NCI-H524 (cell line): ENCODE data around the gene SUGCT.

ENCODE experiments used
- DNase-seq, 2 experiments: peaks; one replicate each; lab custom pipeline; 2025; lab: John Stamatoyannopoulos, UW

The SUGCT gene

DNA sequence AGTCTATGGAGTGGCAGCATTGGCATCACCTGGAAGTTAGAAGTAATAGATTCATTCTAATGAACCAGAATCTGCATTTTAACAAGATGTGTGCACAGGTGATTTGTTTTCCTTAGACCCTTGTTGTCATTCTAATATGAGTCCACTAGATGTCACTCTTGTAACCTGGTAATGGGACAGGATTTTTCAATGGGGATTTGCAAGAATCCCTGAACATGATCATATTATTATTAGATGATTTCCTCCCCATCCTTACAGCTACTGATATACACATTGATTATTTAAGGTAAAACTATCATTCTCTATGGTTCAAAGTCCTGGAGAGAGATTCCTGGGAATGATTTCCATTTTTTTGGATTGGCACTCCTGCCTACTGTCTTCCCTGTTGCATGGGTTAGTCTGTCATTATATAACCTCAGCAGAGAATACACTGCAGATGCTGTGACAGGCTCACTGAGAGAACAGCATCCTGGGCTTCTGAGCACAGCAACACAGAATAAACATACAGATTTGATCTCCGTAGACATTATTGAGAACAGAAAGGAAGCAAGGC, 194.9 kb downstream of the SUGCT start:
- DNase-seq = peak; percentile 19 to 54

DNA sequence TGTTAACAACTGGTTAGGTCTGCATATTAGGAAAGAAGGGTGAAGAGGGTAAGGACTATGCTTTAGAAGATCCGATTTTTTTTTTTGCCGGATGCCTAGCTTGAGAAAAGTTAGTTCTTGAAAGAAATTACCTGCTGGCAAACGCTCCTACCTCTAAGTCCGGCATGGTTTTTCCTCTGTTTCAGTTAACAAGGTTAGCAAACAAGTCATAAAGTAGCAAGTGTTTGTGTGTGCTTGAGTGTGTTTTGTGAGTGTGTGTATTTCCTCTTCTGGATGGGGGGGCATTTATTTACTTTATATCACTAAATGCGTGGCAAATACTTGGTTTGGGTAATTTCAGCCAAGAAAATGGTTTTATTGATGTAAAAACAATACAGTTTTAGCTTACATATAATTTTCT, 195.6 kb downstream of the SUGCT start:
- no peak for DNase-seq

DNA sequence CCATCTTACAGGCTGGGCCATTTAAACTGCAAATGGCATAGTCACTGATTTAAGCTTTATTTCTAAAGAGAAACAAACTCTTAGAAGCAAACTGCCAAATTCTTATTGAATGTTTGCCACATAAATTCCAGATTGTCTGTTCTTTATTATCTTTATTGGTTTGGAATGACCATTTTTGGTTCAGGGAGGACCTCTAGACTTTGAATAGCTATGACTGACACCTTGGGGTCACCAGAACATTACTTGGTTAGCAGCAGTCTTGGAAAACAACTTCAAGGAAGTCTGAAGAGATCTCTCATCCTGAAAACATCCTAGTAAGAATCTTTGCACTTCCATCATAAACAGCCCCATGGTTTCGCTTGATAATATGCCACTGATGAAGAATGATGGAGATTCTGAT, 197.1 kb downstream of the SUGCT start:
- no peak for DNase-seq

DNA sequence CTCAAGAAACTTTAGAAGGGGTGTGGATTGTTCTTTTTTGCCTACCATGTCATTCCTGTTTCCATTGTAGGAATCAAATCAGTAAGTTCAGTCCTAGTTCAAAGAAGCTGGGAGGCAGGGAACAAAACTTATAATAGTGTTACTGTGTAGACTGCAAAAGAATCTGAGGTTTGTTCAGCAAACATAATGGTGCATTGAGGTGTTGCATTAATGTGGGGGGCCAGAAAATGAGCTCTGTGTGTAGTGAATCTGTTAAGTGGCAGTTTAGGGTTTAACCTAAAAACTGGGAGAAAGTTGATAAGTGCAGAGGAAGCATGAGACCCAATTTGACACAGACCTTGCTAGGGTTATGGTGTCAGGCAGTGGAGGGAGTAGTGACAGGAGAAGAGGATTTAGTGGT, 197.7 kb downstream of the SUGCT start:
- no peak for DNase-seq

DNA sequence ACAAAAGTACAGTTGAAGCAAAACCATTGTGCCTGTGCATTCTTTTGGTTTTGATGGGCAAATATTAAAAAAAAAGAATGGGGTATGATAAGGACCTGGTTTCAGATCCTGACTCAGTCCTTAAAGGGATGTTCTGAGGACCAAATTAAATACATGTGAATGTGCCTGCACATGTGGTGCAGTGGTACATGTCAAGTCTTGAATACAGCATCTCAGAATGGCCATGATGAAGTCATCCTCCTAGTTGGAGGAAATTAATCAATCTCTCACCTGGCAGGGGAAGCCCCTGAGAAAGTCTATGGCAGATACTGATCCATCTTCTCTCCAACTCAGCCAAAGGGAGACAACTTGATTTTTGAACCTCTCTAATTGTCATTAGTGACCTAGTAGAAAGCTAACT, 207.0 kb downstream of the SUGCT start:
- no peak for DNase-seq

GRCh38 chr7:40346554-40346953, 211.7 kb downstream of the SUGCT start:
- no peak for DNase-seq

DNA sequence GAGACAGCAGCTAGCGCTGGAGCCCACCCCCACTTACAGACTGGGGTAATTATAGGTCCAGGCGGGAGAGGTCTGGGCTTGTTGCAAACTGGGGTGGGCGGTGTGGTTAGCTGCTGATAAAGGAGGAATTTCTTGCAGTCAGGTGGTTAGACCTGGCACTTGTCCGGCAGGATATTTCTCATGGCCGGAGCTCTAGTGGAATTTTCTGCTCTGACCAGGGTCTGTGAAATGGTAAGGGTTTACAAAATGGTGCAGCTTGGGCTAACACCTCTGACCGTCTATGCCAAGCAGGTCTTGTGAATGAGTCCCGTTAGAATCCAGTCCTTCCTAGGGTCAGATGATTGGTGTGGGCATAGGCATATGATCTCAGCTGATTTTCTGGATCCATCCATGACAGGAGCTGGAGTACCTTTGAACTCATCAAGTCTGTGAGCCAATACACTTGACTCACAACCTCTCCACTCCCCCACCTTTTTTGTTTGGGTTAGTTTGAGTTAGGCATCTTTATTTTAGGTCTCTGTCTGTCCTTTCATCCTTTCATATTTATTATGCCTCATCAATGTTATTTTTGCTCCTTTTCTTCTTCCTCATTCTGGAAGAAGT, 213.4 kb downstream of the SUGCT start:
- DNase-seq = no peak

DNA sequence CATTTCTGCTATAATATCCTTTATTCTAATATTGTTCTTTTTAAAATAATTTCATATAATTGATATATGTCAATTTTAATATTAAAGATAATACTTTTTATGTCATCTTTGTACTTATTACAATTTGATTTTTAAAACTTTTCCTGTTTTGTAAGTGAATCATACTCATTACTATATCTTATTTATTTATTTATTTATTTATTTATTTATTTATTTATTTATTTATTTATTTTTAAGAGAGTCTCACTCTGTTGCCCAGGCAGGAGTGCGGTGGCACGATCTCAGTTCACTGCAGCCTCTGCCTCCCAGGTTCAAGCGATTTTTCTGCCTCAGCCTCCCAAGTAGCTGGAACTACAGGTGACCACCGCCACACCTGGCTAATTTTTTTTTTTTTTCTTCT, 215.3 kb downstream of the SUGCT start:
- no peak for DNase-seq

- DNase-seq = no peak
Measured at GRCh38 chr7:40354711-40355110, 219.9 kb downstream of the SUGCT start.

- no peak for DNase-seq
Measured at GRCh38 chr7:40356312-40356711, 221.5 kb downstream of the SUGCT start.

- DNase-seq = no peak
Measured at GRCh38 chr7:40356871-40357709, 222.3 kb downstream of the SUGCT start.

DNA sequence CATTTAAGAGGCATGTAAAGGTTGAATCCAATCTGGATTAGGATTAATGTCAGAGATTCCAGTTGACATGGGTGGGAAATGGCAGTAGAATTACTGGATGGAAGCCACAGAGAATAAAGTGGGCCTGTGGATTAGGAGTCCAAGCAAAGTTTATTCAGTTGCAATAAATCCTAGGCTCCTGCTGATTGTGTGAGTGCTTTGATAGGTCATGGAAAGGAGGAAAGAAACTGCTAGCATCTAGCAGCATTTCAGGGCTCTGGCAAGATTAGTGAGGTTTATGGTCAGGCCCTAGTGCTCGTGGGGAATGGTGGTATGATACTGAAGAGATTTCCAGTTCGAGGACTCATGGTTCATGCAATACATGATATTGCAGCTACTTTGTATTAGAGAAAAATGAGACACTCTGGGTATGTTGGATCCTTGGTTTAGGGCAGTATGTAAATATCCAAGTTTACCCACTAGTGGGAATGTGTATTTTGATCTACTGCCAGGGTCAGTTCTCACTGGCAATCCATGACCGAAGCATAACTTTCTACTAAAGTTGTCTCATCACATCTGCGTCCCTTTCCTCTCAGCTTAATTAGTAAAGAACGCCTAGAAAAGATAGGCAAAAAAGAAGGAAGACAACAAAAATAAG, 235.0 kb downstream of the SUGCT start:
- no peak for DNase-seq

DNA sequence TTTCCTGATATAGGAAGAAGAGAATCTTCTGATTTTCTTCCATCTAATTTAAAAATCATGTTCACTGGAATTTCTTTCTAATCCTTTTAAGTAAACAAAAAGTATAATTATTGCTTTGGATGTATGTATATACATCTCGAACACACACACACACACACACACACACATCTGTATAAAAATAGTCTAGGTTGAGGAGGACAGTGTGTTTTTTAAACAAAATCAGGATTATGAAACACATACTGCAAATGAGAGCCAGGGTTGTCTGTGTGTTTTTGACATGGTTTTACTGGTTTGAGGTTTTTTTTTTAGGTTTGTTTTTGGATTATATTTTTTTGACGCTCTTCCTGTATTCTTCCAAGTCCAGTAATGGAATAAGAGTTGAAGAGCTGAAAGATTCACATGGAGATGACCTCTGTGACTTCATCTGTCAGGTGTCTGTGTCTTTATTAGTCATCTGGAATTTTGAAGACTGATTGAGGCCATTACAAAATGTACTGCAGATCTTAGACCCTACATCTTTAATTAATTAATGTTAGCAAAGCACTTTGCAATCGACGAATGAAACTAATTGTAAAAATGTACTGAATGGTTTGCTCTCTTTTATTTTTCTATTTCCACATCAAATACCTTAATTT, 237.1 kb downstream of the SUGCT start:
- no peak for DNase-seq

GRCh38 chr7:40374575-40374974, 239.8 kb downstream of the SUGCT start:
- DNase-seq = no peak

GRCh38 chr7:40380111-40380510, 245.3 kb downstream of the SUGCT start:
- DNase-seq = no peak

DNA sequence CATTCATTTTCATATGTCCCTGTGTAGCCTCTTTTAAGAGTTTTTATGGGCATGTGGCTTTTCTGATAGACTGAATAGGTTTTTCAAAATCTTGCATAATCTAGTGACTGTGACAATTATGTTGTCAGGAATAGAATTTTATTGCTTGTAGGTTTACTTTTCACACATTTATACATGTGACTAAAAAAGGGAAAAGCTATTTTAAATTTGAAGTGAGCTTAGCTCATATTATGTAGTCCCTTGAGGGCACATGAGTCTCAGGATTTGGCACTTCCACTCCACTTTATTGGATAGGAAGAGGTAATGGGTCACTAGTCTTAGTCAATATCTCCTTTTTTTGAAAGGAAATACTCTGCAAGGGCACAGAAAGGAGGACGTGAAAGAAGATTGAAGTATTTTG, 247.3 kb downstream of the SUGCT start:
- DNase-seq = no peak

DNA sequence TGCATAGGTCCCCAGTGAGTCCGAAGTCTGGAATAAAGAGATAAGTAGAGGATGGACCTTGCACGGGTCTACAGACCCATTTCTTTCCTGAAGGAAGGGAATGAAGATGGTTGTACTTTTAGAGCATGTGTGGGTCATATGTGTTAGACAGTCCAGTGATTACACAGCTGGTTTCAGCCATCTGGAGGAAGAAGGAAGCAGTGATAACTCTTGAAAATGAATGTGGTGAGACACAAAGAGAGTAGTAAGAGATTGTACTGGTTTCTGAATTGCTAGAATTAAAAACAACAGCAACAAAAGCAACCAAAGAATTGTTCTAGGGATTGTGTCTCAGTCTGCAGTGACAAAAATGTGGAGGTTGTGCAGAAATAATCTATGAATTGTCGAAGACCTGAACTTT, 258.9 kb downstream of the SUGCT start:
- no peak for DNase-seq

- no peak for DNase-seq
Measured at GRCh38 chr7:40394400-40394799, 259.6 kb downstream of the SUGCT start.

- DNase-seq = no peak
Measured at GRCh38 chr7:40400525-40400924, 265.7 kb downstream of the SUGCT start.

DNA sequence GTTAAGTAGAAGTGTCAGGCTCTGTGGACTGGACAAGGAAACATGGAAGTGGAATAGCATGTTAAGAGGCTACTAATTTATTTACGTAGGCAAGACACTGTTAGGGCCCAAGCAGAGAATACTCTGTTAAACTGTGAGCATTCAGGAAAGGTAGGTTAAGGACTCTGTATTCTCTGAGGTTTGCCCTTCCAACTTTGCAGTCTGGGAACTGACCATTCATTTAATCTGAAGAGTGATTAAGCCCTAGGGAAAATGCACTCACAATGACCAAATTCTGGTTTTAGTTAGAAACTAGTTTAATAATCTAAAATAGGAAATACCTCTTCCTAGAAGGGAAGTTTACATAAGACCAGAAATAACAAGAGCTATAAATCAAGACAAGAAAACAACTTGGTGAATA, 266.6 kb downstream of the SUGCT start:
- DNase-seq = no peak

DNA sequence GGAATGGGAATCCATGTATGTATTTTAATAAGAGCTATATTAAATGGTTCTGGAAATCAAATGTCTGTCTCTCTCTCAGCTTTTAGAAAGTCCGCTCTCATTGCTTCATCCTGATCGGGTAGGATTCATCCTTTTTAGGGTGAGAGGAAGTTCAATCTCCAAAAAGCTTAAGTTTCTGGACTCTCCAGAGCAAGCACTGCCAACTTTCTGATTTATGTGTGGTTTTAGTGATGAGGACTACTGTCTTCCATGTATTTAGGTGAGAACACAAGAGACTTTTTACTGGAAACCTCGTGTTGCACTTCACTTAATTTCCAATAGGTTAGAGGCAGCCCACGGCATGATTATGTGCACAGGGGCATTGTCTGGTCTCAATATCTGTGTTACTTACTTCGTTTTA, 267.9 kb downstream of the SUGCT start:
- no peak for DNase-seq

DNA sequence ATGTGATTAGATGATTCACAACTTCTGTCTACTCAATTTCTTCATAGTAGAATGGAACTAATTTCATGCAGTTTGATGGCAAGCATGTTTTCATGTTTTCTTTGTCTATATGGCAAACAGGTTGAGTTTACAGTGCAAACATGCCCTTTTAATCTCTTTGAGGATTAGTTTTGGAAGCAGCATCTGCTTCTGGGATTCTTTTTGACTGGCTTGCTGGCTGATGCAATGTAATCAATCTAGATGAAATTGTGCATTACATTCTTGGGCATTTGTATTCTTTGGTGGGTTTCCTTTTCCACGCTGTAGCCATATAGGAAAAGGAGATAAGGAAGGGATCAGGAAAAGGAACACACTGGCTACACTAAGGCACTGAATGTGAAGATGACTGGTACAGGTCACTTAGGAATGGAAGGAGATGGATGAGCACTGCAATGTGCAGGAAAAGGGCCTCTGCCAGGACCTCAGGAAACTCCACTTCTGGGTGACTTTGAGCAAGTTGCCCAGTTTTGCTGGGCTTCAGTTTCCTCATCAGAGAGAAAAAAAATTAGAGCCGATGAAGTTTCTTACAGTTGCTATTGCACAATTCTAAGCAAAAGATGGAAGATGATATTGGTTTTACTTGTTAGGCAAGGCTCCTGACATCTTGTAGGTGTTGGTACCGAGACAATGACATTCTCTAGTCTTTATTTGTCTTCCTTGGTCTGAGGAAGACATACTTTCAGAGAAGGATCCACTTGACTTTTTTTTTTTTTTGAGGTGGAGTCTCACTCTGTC, 269.1 kb downstream of the SUGCT start:
- DNase-seq = peak in 1 of 2 experiments; percentile 66
